Epithelial cell of esophagus (primary cell): ENCODE results near the gene LETMD1.

ENCODE experiments used
- DNase-seq: peaks from one replicate; pipeline ENCODE4 v3.0.0; 2010; ENCODE audit warnings: low read depth
- H3K4me3 ChIP-seq: 2 replicates; pipeline ENCODE4 v1.5.1; 2011; ENCODE audit warnings: mild to moderate bottlenecking, low read length, control low read depth
- TF ChIP-seq, protein P1 (sequence below): IDR thresholded peaks from 2 replicates; pipeline ENCODE4 v1.5.1; 2011; ENCODE audit warnings: low read depth, mild to moderate bottlenecking, low read length, control low read depth, inconsistent platforms; ENCODE audit not compliant: insufficient read depth; ENCODE audit errors: missing control alignments

LETMD1 gene

DNA sequence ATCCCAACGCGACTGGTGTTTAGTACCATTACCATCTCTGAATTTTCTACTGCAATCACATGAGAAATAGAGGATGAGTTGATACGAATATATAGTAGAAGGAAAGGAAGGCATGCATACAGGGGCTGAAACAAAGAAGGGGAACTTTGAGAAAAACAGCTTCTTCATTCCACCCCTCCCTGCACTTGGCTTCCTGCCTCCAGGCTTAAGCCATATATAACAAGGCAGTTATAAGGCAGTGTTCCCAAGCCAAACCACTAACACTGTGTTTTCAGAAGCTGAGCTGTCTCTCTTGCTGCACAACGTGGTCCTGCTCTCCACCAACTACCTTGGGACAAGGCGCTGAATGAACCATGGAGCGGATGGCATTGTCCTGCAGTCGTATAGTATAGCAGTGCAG, 11.0 kb downstream of the LETMD1 start:
- TF ChIP-seq, protein P1, sequence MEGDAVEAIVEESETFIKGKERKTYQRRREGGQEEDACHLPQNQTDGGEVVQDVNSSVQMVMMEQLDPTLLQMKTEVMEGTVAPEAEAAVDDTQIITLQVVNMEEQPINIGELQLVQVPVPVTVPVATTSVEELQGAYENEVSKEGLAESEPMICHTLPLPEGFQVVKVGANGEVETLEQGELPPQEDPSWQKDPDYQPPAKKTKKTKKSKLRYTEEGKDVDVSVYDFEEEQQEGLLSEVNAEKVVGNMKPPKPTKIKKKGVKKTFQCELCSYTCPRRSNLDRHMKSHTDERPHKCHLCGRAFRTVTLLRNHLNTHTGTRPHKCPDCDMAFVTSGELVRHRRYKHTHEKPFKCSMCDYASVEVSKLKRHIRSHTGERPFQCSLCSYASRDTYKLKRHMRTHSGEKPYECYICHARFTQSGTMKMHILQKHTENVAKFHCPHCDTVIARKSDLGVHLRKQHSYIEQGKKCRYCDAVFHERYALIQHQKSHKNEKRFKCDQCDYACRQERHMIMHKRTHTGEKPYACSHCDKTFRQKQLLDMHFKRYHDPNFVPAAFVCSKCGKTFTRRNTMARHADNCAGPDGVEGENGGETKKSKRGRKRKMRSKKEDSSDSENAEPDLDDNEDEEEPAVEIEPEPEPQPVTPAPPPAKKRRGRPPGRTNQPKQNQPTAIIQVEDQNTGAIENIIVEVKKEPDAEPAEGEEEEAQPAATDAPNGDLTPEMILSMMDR: no peak
- no peak overlapping the region for H3K4me3 ChIP-seq
- DNase-seq: no peak

DNA sequence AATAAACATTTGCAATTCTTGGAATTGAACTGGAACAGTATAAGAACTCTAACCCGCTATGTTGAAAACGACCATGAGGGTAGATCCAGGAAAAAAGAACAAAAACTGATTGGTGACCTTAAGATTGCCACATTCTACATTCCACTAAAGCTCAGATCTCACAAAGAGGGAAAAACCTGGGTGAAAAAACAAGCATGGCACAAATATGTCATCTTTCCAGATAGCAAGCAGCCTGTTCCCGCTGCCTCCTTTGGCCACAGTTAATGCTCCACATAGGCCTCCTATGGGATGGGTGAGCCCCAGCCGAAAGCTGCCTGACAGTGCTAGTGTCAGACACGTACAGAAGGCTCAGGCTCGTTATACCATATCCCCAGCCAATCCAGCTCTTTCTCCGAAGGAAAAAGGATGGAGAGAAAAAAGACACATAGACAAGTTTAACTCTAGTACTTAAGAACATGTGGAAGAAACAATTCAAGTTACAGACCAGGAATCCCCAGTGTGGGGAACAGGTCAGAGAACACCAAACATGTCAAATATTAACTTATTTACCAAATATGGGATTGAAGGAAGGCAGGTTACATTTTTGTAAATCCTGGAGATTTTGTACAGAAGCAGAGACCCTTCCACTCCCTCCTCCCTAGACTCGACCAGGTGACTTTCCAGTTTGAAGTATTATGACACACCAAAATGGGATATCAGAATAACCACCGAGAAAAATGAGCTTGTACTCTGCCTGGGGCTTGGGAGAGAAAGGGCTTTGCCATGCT, 14.7 kb downstream of the LETMD1 start:
- no peak for DNase-seq
- TF ChIP-seq, protein P1: no peak
- H3K4me3 ChIP-seq: no peak overlapping the region

DNA sequence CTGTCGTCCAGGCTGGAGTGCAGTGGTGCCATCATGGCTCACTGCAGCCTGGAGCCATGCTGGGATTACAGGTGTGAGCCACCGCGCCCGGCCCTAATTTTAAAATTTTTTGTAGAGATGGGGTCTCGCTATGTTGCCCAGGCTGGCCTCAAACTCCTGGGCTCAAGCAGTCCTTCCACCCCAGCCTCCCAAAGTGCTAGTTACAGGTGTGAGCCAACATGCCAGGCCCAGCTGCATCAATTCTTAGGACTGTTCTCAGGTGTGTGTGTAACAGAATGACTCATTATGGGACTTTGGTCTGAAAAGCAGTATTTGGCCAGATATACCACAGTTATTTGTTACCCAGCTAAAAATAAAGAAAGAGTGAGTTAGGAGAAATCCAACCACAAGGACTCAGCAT, 17.4 kb downstream of the LETMD1 start:
- TF ChIP-seq, protein P1: no peak
- H3K4me3 ChIP-seq: no peak overlapping the region
- DNase-seq: peak; percentile 25

DNA sequence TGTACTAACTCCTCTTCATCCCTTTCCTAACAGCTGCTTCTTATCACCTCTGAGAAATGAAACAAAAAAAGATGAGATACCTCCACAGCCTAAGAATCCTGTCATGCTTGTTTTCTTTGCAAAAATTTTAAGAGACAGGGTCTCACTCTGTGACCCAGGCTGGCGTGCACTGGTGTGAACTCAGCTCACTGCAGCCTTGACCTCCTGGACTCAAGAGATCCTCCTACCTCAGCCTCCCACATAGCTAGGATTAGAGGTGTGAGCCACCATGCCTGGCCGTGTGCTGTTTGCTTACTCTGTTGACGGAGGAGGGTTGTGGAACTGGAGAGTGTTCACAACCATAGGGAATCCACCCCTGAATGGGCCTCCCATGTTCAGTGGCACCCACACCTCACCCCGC, 19.1 kb downstream of the LETMD1 start:
- TF ChIP-seq, protein P1: no peak
- DNase-seq: no peak
- no peak overlapping the region for H3K4me3 ChIP-seq

DNA sequence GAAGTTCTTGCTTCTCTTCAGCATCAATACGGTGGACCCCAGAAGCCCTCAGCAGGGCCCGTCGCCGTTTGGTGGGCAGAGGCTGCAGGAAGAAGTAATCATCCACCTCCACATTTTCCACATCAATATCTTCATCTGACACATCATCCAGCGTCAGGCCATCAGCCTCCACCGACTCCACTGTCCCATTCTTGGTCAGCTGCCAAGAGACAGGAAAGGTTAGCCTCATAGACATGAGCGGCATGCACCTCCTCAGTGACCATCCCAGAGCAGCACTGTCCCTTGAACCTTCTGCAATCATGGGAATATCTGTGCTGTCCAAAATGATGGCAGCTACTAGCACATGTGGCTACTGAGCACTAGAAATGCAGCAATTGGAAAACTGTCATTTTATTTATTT, 19.6 kb downstream of the LETMD1 start:
- TF ChIP-seq, protein P1: no peak
- DNase-seq: no peak
- no peak overlapping the region for H3K4me3 ChIP-seq

DNA sequence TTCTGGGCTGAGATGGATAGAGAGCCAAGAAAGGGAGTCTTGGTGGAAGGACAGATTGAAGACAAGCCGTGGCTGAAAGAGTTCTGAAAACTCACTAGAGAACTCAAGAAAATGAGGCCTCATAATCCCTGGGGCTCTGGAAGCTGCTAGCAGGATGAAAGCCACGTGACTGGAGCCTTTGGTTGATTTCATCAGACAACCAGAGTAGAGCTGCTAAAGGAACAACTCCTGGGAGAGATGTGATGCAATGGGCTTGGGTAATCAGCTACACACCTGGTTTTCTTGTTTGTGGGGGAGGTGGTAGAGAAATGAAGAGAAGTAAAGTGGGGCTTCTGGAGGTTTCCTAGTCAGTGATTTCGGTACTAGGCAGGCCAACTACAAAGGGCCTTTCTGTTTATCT, 21.9 kb downstream of the LETMD1 start:
- TF ChIP-seq, protein P1: no peak
- H3K4me3 ChIP-seq: no peak overlapping the region
- peak; percentile 96 for DNase-seq

DNA sequence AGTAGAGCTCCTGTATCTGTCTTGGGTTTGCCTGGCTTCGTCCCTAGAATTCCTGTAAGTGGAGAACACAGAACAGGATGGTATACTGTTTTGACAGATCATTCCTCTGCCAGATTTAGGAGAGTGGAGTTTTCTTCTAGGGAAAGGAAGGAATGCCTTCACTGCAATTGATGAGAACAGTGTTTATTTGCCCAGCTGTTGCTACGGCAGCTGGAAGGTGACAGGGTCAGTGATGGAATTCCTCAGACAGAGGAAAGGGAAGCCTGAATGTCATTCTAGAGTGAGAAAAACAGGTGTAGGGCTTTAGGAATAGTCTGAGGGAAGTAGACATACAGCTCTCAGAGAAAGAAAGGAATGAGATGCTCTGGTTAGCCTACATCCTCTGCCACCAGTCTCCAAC, 23.5 kb downstream of the LETMD1 start:
- no peak for DNase-seq
- TF ChIP-seq, protein P1: no peak
- no peak overlapping the region for H3K4me3 ChIP-seq
